ENCODE data around the gene CEACAM21.

GRCh38 chr19:41595258-41595889 lies 19.4 kb downstream of the CEACAM21 start:
- TF ChIP-seq, protein P1, sequence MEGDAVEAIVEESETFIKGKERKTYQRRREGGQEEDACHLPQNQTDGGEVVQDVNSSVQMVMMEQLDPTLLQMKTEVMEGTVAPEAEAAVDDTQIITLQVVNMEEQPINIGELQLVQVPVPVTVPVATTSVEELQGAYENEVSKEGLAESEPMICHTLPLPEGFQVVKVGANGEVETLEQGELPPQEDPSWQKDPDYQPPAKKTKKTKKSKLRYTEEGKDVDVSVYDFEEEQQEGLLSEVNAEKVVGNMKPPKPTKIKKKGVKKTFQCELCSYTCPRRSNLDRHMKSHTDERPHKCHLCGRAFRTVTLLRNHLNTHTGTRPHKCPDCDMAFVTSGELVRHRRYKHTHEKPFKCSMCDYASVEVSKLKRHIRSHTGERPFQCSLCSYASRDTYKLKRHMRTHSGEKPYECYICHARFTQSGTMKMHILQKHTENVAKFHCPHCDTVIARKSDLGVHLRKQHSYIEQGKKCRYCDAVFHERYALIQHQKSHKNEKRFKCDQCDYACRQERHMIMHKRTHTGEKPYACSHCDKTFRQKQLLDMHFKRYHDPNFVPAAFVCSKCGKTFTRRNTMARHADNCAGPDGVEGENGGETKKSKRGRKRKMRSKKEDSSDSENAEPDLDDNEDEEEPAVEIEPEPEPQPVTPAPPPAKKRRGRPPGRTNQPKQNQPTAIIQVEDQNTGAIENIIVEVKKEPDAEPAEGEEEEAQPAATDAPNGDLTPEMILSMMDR (IDR thresholded peaks at IDR 0.05) = peak in 4 of 6 experiments; percentile 34 to 56 (median 52)
- TF ChIP-seq POLR2A (IDR thresholded peaks at IDR 0.05) = no peak
